ENCODE measurements around the gene IFIT2.
A peak's percentile ranks its signal among the peaks of the same experiment; 100 is the strongest.
"Not testable (repeated sequence)": the region's sequence is repeated elsewhere in the genome, so short reads cannot be mapped to it uniquely, and the experiment has no call there.

IFIT2 gene

GRCh38 chr10:89309156-89310055, 7.6 kb downstream of the IFIT2 start:
- DNase-seq = no peak

- no peak for DNase-seq
These were observed 8.4 kb downstream of the IFIT2 start for GRCh38 chr10:89310056-89310893.

GRCh38 chr10:89312973-89313372, 11.1 kb downstream of the IFIT2 start:
- no peak for DNase-seq

GRCh38 chr10:89314676-89315075, 12.8 kb downstream of the IFIT2 start:
- no peak for DNase-seq

GRCh38 chr10:89318047-89318446, 16.2 kb downstream of the IFIT2 start:
- not testable (repeated sequence) for DNase-seq

- not testable (repeated sequence) for DNase-seq
These were observed 23.2 kb downstream of the IFIT2 start for GRCh38 chr10:89325081-89325480.

GRCh38 chr10:89325856-89326255, 24.0 kb downstream of the IFIT2 start:
- not testable (repeated sequence) for DNase-seq

- no peak for DNase-seq
These were observed 26.1 kb downstream of the IFIT2 start, which contains the start of gene IFIT3 for GRCh38 chr10:89327803-89328441. TSS of gene IFIT3 (plus strand) at chr10:89327997. CDS start at chr10:89328074, 77 bp downstream.

GRCh38 chr10:89329151-89329550, 27.3 kb downstream of the IFIT2 start:
- no peak for DNase-seq

GRCh38 chr10:89330014-89330413, 28.2 kb downstream of the IFIT2 start:
- DNase-seq = not testable (repeated sequence)

GRCh38 chr10:89330537-89331212, 28.8 kb downstream of the IFIT2 start:
- no peak for DNase-seq

GRCh38 chr10:89331487-89332122, 29.8 kb downstream of the IFIT2 start:
- DNase-seq = not testable (repeated sequence)

GRCh38 chr10:89332123-89332633, 30.3 kb downstream of the IFIT2 start:
- peak; percentile 14 to 29 for DNase-seq

GRCh38 chr10:89335226-89335625, 33.4 kb downstream of the IFIT2 start:
- no peak for DNase-seq

- DNase-seq = no peak
These were observed 34.4 kb downstream of the IFIT2 start for GRCh38 chr10:89336241-89336640.

GRCh38 chr10:89337484-89337883, 35.6 kb downstream of the IFIT2 start:
- peak; percentile 35 to 37 for DNase-seq

- no peak for DNase-seq
These were observed 36.9 kb downstream of the IFIT2 start for GRCh38 chr10:89338713-89339112.

- no peak for DNase-seq
These were observed 38.0 kb downstream of the IFIT2 start for GRCh38 chr10:89339875-89340274.

GRCh38 chr10:89341649-89342048, 39.8 kb downstream of the IFIT2 start:
- no peak for DNase-seq

GRCh38 chr10:89342206-89342958, 40.5 kb downstream of the IFIT2 start:
- no peak for DNase-seq
